ENCODE results near the gene WDFY2. TPM values are rescaled to one million over a fixed set of nuclear protein-coding genes. Genes with fewer than 3 reads are reported as not detected.

The WDFY2 gene
- total and polyA plus RNA-seq, 4 donors = 3.4 to 10.5 (median 5.8) TPM

DNA sequence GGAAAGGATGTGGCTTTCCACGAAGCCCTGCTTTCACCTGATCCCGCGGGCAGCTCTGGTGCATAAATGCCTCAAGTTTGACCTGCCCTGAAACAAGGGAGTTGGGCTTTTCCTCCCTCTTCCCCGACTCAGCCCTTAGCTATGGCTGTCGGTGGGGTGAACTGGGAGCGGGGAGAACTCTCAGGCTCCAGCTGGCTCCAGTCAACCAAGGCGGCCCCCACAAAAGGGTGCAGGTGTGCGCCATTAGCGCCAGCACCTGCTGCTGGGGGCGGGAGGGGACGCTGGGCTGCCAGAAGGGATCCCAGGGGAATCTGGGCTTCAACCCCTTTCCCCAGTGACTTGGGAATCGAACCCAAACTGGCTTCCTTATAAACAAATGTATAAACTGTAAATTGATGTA, 226.8 kb downstream of the WDFY2 start:
- H3K27me3 ChIP-seq (ENCODE audit: control insufficient read depth in 4 of 4, insufficient read depth in 4 of 4, low read length in 3 of 4) = no peaks in the 10 kb centered on the region
- no peak overlapping the region for H3K4me3 ChIP-seq (ENCODE audit: low read depth in 1 of 3, low read length in 3 of 3)
- H3K36me3 ChIP-seq (ENCODE audit: control insufficient read depth in 4 of 4, insufficient read depth in 3 of 4, low read depth in 1 of 4, low read length in 3 of 4) = no peaks in the 10 kb centered on the region
- peaks cover 0 to 13% (median 4%) of the 10 kb centered on the region in 4 donors for H3K4me1 ChIP-seq (ENCODE audit: control insufficient read depth in 4 of 4, insufficient read depth in 4 of 4, low read length in 3 of 4)
- no peaks in the 10 kb centered on the region for H3K9me3 ChIP-seq (ENCODE audit: control insufficient read depth in 4 of 4, low read length in 3 of 4)
- no peak for DNase-seq (ENCODE audit: low spot score)
- H3K9ac ChIP-seq (ENCODE audit: low read depth in 1 of 2, low read length in 2 of 2) = no peak overlapping the region
- 88% methylated on average over 12 of the region's 12 CpGs for WGBS
- TF ChIP-seq HNF4A (conservative IDR thresholded peaks at IDR 0.05) (no peak), JUND (IDR thresholded peaks at IDR 0.05) (no peak), RXRA (IDR thresholded peaks at IDR 0.05) (no peak), EGR1 (IDR thresholded peaks at IDR 0.05; ENCODE audit: low read depth in 2 of 2) (no peak)
- TF ChIP-seq, protein P1, sequence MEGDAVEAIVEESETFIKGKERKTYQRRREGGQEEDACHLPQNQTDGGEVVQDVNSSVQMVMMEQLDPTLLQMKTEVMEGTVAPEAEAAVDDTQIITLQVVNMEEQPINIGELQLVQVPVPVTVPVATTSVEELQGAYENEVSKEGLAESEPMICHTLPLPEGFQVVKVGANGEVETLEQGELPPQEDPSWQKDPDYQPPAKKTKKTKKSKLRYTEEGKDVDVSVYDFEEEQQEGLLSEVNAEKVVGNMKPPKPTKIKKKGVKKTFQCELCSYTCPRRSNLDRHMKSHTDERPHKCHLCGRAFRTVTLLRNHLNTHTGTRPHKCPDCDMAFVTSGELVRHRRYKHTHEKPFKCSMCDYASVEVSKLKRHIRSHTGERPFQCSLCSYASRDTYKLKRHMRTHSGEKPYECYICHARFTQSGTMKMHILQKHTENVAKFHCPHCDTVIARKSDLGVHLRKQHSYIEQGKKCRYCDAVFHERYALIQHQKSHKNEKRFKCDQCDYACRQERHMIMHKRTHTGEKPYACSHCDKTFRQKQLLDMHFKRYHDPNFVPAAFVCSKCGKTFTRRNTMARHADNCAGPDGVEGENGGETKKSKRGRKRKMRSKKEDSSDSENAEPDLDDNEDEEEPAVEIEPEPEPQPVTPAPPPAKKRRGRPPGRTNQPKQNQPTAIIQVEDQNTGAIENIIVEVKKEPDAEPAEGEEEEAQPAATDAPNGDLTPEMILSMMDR (IDR thresholded peaks at IDR 0.05; ENCODE audit: low read depth, low read length, missing input control) = no peak
- H3K27ac ChIP-seq (ENCODE audit: low read depth in 1 of 2, low read length in 2 of 2) = no peak overlapping the region

DNA sequence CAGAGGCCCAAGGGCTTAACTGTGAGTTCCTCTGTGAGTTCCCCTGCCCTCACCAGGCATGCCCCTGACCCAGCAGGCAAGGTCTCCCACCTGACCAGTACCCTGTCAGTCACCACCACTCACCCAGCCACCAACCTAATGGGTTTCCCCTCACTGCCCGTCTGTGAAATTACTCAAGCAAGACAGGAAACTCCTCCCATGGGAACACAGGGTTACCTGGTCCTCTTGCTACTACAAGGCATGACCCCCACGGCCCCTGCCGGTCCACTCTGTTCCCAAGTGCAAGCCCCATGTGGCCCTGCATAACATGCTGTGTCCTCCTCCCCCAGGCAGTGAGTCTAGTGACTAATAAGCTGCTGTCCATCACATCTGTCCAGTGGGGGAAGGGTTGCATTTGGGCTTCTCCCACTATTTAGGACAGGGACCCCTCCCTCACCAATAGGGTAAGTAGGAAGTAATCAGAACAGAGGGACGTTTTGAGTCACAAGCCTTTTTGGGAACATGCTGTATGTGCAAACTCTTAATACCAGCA, 227.7 kb downstream of the WDFY2 start:
- no peak overlapping the region for H3K27ac ChIP-seq (ENCODE audit: low read depth in 1 of 2, low read length in 2 of 2)
- DNase-seq (ENCODE audit: low spot score) = no peak
- no peaks in the 10 kb centered on the region for H3K9me3 ChIP-seq (ENCODE audit: control insufficient read depth in 4 of 4, low read length in 3 of 4)
- no peaks in the 10 kb centered on the region for H3K36me3 ChIP-seq (ENCODE audit: control insufficient read depth in 4 of 4, insufficient read depth in 3 of 4, low read depth in 1 of 4, low read length in 3 of 4)
- H3K4me1 ChIP-seq (ENCODE audit: control insufficient read depth in 4 of 4, insufficient read depth in 4 of 4, low read length in 3 of 4) = peaks cover 0 to 13% (median 4%) of the 10 kb centered on the region in 4 donors
- no peak overlapping the region for H3K4me3 ChIP-seq (ENCODE audit: low read depth in 1 of 3, low read length in 3 of 3)
- no peaks in the 10 kb centered on the region for H3K27me3 ChIP-seq (ENCODE audit: control insufficient read depth in 4 of 4, insufficient read depth in 4 of 4, low read length in 3 of 4)
- no peak for TF ChIP-seq RXRA (IDR thresholded peaks at IDR 0.05)
- no peak for TF ChIP-seq FOXA2 (IDR thresholded peaks at IDR 0.05)
- TF ChIP-seq, protein P1 (IDR thresholded peaks at IDR 0.05; ENCODE audit: low read depth, low read length, missing input control) = no peak
- TF ChIP-seq, protein P2, sequence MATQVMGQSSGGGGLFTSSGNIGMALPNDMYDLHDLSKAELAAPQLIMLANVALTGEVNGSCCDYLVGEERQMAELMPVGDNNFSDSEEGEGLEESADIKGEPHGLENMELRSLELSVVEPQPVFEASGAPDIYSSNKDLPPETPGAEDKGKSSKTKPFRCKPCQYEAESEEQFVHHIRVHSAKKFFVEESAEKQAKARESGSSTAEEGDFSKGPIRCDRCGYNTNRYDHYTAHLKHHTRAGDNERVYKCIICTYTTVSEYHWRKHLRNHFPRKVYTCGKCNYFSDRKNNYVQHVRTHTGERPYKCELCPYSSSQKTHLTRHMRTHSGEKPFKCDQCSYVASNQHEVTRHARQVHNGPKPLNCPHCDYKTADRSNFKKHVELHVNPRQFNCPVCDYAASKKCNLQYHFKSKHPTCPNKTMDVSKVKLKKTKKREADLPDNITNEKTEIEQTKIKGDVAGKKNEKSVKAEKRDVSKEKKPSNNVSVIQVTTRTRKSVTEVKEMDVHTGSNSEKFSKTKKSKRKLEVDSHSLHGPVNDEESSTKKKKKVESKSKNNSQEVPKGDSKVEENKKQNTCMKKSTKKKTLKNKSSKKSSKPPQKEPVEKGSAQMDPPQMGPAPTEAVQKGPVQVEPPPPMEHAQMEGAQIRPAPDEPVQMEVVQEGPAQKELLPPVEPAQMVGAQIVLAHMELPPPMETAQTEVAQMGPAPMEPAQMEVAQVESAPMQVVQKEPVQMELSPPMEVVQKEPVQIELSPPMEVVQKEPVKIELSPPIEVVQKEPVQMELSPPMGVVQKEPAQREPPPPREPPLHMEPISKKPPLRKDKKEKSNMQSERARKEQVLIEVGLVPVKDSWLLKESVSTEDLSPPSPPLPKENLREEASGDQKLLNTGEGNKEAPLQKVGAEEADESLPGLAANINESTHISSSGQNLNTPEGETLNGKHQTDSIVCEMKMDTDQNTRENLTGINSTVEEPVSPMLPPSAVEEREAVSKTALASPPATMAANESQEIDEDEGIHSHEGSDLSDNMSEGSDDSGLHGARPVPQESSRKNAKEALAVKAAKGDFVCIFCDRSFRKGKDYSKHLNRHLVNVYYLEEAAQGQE (IDR thresholded peaks at IDR 0.05) = no peak
- no peak for TF ChIP-seq TAF1 (conservative IDR thresholded peaks at IDR 0.05)
- TF ChIP-seq SP1 (IDR thresholded peaks at IDR 0.05) = no peak
- TF ChIP-seq JUND (IDR thresholded peaks at IDR 0.05) = no peak
- TF ChIP-seq, protein P3, sequence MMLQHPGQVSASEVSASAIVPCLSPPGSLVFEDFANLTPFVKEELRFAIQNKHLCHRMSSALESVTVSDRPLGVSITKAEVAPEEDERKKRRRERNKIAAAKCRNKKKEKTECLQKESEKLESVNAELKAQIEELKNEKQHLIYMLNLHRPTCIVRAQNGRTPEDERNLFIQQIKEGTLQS (IDR thresholded peaks at IDR 0.05) = no peak
- TF ChIP-seq FOXA1 (IDR thresholded peaks at IDR 0.05) = no peak
- TF ChIP-seq, protein P4, sequence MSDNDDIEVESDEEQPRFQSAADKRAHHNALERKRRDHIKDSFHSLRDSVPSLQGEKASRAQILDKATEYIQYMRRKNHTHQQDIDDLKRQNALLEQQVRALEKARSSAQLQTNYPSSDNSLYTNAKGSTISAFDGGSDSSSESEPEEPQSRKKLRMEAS (IDR thresholded peaks at IDR 0.05) = no peak
- no peak for TF ChIP-seq HNF4A (conservative IDR thresholded peaks at IDR 0.05)
- TF ChIP-seq NR2F2 (IDR thresholded peaks at IDR 0.05) = no peak
- 71% methylated on average over 4 of the region's 4 CpGs for WGBS
- no peak overlapping the region for H3K9ac ChIP-seq (ENCODE audit: low read depth in 1 of 2, low read length in 2 of 2)
